Measurements from ENCODE around the gene FLAD1. TPM values are rescaled to one million over a fixed set of nuclear protein-coding genes. Genes with fewer than 3 reads are reported as not detected.

Gene FLAD1
- total RNA-seq, result 17.1 and 20.6 TPM in 2 replicates

- H4K20me1 ChIP-seq (ENCODE audit: insufficient read depth, low read length), result no peaks in the 10 kb centered on the region
- peak within 1 kb of the TSS; percentile 97 for H3K4me2 ChIP-seq (ENCODE audit: insufficient read depth, low read length)
- no peaks in the 10 kb centered on the region for H3K9me3 ChIP-seq (ENCODE audit: low read depth, low read length)
- peaks cover 16% of the 10 kb centered on the region for H3K4me1 ChIP-seq (ENCODE audit: insufficient read depth, low read length)
- DNase-seq (ENCODE audit: insufficient read length, low spot score, missing footprints), result peak; percentile 99
- peak within 1 kb of the TSS; percentile 90 for H2AFZ ChIP-seq (ENCODE audit: low read length)
- H3K27ac ChIP-seq (ENCODE audit: low read depth, low read length), result peak within 1 kb of the TSS; percentile 72
- no peaks in the 10 kb centered on the region for H3K27me3 ChIP-seq (ENCODE audit: insufficient read depth, low read length)
- peak within 1 kb of the TSS; percentile 89 for H3K4me3 ChIP-seq (ENCODE audit: insufficient read depth, low read length)
- H3K79me2 ChIP-seq (ENCODE audit: insufficient read depth, low read length), result peaks cover 42% of the 10 kb centered on the region
- peaks cover 16% of the 10 kb centered on the region for H3K36me3 ChIP-seq (ENCODE audit: insufficient read depth, low read length)
- TF ChIP-seq, protein P1, sequence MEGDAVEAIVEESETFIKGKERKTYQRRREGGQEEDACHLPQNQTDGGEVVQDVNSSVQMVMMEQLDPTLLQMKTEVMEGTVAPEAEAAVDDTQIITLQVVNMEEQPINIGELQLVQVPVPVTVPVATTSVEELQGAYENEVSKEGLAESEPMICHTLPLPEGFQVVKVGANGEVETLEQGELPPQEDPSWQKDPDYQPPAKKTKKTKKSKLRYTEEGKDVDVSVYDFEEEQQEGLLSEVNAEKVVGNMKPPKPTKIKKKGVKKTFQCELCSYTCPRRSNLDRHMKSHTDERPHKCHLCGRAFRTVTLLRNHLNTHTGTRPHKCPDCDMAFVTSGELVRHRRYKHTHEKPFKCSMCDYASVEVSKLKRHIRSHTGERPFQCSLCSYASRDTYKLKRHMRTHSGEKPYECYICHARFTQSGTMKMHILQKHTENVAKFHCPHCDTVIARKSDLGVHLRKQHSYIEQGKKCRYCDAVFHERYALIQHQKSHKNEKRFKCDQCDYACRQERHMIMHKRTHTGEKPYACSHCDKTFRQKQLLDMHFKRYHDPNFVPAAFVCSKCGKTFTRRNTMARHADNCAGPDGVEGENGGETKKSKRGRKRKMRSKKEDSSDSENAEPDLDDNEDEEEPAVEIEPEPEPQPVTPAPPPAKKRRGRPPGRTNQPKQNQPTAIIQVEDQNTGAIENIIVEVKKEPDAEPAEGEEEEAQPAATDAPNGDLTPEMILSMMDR (IDR thresholded peaks at IDR 0.05; ENCODE audit: extremely low read depth, low read depth, low read length), result no peak
Measured at GRCh38 chr1:154982897-154983648, at the start of gene FLAD1. Gene FLAD1 (plus strand): TSS chr1:154983344. CDS start chr1:154983695, 351 bp downstream.

GRCh38 chr1:154934358-154934948 lies 48.7 kb upstream of the FLAD1 start:
- H3K79me2 ChIP-seq (ENCODE audit: insufficient read depth, low read length), result peaks cover 9% of the 10 kb centered on the region
- H3K9me3 ChIP-seq (ENCODE audit: low read depth, low read length), result no peaks in the 10 kb centered on the region
- no peaks in the 10 kb centered on the region for H3K27me3 ChIP-seq (ENCODE audit: insufficient read depth, low read length)
- peaks cover 15% of the 10 kb centered on the region for H3K4me1 ChIP-seq (ENCODE audit: insufficient read depth, low read length)
- no peaks in the 10 kb centered on the region for H3K36me3 ChIP-seq (ENCODE audit: insufficient read depth, low read length)
- no peak overlapping the region for H2AFZ ChIP-seq (ENCODE audit: low read length)
- H3K27ac ChIP-seq (ENCODE audit: low read depth, low read length), result no peak overlapping the region
- no peak for DNase-seq (ENCODE audit: insufficient read length, low spot score, missing footprints)
- TF ChIP-seq, protein P1 (IDR thresholded peaks at IDR 0.05; ENCODE audit: extremely low read depth, low read depth, low read length), result no peak
- H4K20me1 ChIP-seq (ENCODE audit: insufficient read depth, low read length), result no peaks in the 10 kb centered on the region
- no peak overlapping the region for H3K4me3 ChIP-seq (ENCODE audit: insufficient read depth, low read length)
- H3K4me2 ChIP-seq (ENCODE audit: insufficient read depth, low read length), result no peak overlapping the region

- Histone ChIP-seq H3K9me3 (ENCODE audit: low read depth, low read length) (no peaks in the 10 kb centered on the region), H3K36me3 (ENCODE audit: insufficient read depth, low read length) (no peaks in the 10 kb centered on the region), H3K27me3 (ENCODE audit: insufficient read depth, low read length) (no peaks in the 10 kb centered on the region), H2AFZ (ENCODE audit: low read length) (peak overlapping the region; percentile 100), H3K4me2 (ENCODE audit: insufficient read depth, low read length) (peak overlapping the region; percentile 99), H3K27ac (ENCODE audit: low read depth, low read length) (peak overlapping the region; percentile 99), H3K79me2 (ENCODE audit: insufficient read depth, low read length) (peaks cover 9% of the 10 kb centered on the region), H4K20me1 (ENCODE audit: insufficient read depth, low read length) (no peaks in the 10 kb centered on the region), H3K4me1 (ENCODE audit: insufficient read depth, low read length) (peaks cover 15% of the 10 kb centered on the region), H3K4me3 (ENCODE audit: insufficient read depth, low read length) (peak overlapping the region; percentile 98)
- TF ChIP-seq, protein P1 (IDR thresholded peaks at IDR 0.05; ENCODE audit: extremely low read depth, low read depth, low read length), result no peak
- DNase-seq (ENCODE audit: insufficient read length, low spot score, missing footprints), result peak; percentile 19
Measured at GRCh38 chr1:154935749-154936554, 47.2 kb upstream of the FLAD1 start.
